Left hindlimb (tissue), 1 donor: ENCODE measurements around the gene EIF3F.

Source experiments
- DNase-seq: peaks from one replicate; pipeline ENCODE4 v3.0.0-alpha.2; 2018

Gene EIF3F

GRCh38 chr11:8040261-8040920, 53.3 kb downstream of the EIF3F start:
- DNase-seq = no peak

GRCh38 chr11:8040921-8041285, 53.8 kb downstream of the EIF3F start:
- no peak for DNase-seq

GRCh38 chr11:8041576-8041975, 54.4 kb downstream of the EIF3F start:
- DNase-seq = no peak

DNA sequence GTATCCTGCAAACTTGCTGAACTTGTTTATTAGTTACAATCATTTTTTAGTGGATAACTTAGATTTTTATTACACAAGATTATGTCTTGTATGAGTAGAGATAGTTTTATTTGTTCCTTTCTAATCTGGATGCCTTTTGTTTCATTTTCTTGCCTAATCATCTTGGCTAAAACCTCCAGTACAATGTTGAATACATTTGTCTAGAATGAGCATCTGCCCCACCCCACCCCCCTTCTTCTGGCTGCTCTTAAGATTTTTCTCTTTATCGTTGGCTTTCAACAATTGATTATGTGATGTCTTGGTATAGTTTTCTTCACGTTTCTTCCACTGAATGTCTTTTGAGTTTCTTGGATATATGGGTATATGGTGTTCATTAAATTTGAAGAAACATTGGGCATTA, 56.6 kb downstream of the EIF3F start:
- DNase-seq = no peak

DNA sequence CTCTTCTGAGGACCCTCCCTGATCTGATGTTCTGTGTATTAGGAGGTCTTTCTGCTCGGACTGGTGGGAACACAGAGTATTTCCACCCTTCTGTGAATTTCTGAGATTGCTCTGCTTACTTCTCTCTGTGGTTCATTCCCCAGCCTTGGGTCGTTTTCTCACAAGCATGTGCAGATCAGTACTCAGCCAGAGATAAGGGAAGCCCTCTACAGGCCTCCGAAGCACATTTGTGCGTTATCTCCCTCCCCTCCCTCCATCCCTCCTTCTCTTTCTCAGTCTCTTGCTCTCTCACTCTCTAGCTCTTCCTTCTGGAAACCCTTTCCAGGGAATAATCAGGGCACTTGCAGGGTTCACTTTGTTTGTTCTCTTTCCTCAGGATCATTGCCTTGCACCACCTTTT, 58.7 kb downstream of the EIF3F start:
- no peak for DNase-seq

DNA sequence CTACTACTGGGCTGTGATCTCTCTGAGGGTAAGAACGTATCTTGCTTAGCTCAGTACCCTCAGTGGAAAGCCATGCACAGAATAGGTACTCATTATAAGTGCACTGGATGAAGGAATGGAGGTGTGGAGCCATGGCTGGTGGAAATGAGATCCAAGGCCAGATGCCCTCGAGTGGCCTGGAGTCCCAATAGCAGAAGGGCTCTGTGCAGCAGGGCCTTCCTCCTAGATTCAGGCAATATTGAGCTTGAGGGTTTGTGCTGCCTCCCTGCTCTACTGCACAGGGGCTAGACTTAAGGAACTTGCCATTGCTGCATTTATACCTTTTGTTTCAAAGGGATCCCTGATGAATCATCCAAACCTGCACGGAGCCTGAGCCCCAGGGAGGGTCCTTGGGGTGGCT, 60.2 kb downstream of the EIF3F start:
- no peak for DNase-seq

GRCh38 chr11:8049084-8049483, 61.9 kb downstream of the EIF3F start:
- DNase-seq = no peak
